Neuronal stem cell (in vitro differentiated cells): ENCODE data around the gene WDR62.

ENCODE experiments used
- DNase-seq: peaks from one replicate; pipeline ENCODE4 v3.0.0-alpha.2; 2013; ENCODE audit warnings: low spot score
- H2AFZ ChIP-seq: one replicate; pipeline ENCODE4 v1.6.1; 2013; ENCODE audit warnings: mild to moderate bottlenecking, low read length, inconsistent platforms
- H2AK5ac ChIP-seq: 2 replicates; pipeline ENCODE4 v1.6.1; 2013; ENCODE audit warnings: low read depth, mild to moderate bottlenecking, inconsistent platforms, low read length, moderate library complexity, mixed read lengths
- H2BK120ac ChIP-seq: 2 replicates; pipeline ENCODE4 v1.6.1; 2013; ENCODE audit warnings: low read depth, mild to moderate bottlenecking, inconsistent platforms, low read length, moderate library complexity, mixed read lengths
- H2BK12ac ChIP-seq: one replicate; pipeline ENCODE4 v1.6.1; 2013; ENCODE audit warnings: low read length, inconsistent platforms
- H2BK15ac ChIP-seq: 2 replicates; pipeline ENCODE4 v1.6.1; 2013; ENCODE audit warnings: mild to moderate bottlenecking, low read length, inconsistent platforms, mixed read lengths
- H2BK5ac ChIP-seq: one replicate; pipeline ENCODE4 v1.6.1; 2013; ENCODE audit warnings: inconsistent platforms, mild to moderate bottlenecking, low read length, moderate library complexity
- H3K14ac ChIP-seq: one replicate; pipeline ENCODE4 v1.6.1; 2013; ENCODE audit warnings: low read length, inconsistent platforms
- H3K18ac ChIP-seq: 2 replicates; pipeline ENCODE4 v1.6.1; 2013; ENCODE audit warnings: low read length, inconsistent platforms
- H3K23ac ChIP-seq: 2 replicates; pipeline ENCODE4 v1.6.1; 2013; ENCODE audit warnings: low read depth, mild to moderate bottlenecking, mixed read lengths, low read length, inconsistent platforms; ENCODE audit not compliant: poor library complexity
- H3K27ac ChIP-seq: replicated peaks from 3 replicates; pipeline ENCODE4 v1.5.1; 2013; ENCODE audit warnings: low read length, inconsistent platforms
- H3K27me3 ChIP-seq, 3 experiments: 2 replicates each; pipeline ENCODE4 v1.6.1; 2013; ENCODE audit warnings: low read length in 3 of 3, mild to moderate bottlenecking in 2 of 3, inconsistent platforms in 1 of 3, low read depth in 1 of 3, mixed read lengths in 1 of 3, moderate library complexity in 1 of 3; ENCODE audit not compliant: control insufficient read depth in 3 of 3, insufficient read depth in 3 of 3
- H3K36me3 ChIP-seq, 2 donors: replicated peaks in 1 of 2; 2 replicates each; pipeline ENCODE4 v1.6.1; 2013; ENCODE audit warnings: low read length in 2 of 2; ENCODE audit not compliant: control insufficient read depth in 2 of 2, insufficient read depth in 2 of 2
- H3K4ac ChIP-seq: 2 replicates; pipeline ENCODE4 v1.6.1; 2013; ENCODE audit warnings: inconsistent platforms, mild to moderate bottlenecking, low read length, moderate library complexity
- H3K4me1 ChIP-seq, 2 donors: 1 replicate in 1 of 2; 2 replicates in 1 of 2; pipeline ENCODE4 v1.6.1; 2013; ENCODE audit warnings: low read length in 2 of 2, low read depth in 1 of 2; ENCODE audit not compliant: control insufficient read depth in 2 of 2, insufficient read depth in 1 of 2
- H3K4me2 ChIP-seq: one replicate; pipeline ENCODE4 v1.6.1; 2013; ENCODE audit warnings: mild to moderate bottlenecking, low read length, inconsistent platforms; ENCODE audit not compliant: insufficient read depth, poor library complexity, severe bottlenecking
- H3K4me3 ChIP-seq, 2 donors: 2 replicates each; pipeline ENCODE4 v1.5.1; 2013; ENCODE audit warnings: low read length in 2 of 2, mild to moderate bottlenecking in 2 of 2, inconsistent platforms in 1 of 2, moderate library complexity in 1 of 2
- H3K79me1 ChIP-seq: one replicate; pipeline ENCODE4 v1.6.1; 2013; ENCODE audit warnings: low read depth, mild to moderate bottlenecking, inconsistent platforms, low read length, moderate library complexity
- H3K9ac ChIP-seq: one replicate; pipeline ENCODE4 v1.6.1; 2013; ENCODE audit warnings: mild to moderate bottlenecking, low read depth, low read length, inconsistent platforms; ENCODE audit not compliant: poor library complexity
- H3K9me3 ChIP-seq, 2 donors: replicated peaks in 1 of 2; 2 replicates each; pipeline versions ENCODE3 to v1.6.1; 2013; ENCODE audit warnings: low read length in 2 of 2, mild to moderate bottlenecking in 2 of 2, inconsistent platforms in 1 of 2, low read depth in 1 of 2, mixed read lengths in 1 of 2, moderate library complexity in 1 of 2; ENCODE audit not compliant: control insufficient read depth in 2 of 2, insufficient read depth in 1 of 2
- H4K8ac ChIP-seq: one replicate; pipeline ENCODE4 v1.6.1; 2013; ENCODE audit warnings: low read depth, mild to moderate bottlenecking, inconsistent platforms, low read length, moderate library complexity
- H4K91ac ChIP-seq: one replicate; pipeline ENCODE4 v1.6.1; 2013; ENCODE audit warnings: low read length, low read depth, mild to moderate bottlenecking, inconsistent platforms; ENCODE audit not compliant: poor library complexity
- WGBS, 2 donors: extraction: QIAGEN DNeasy Blood & Tissue Kit; methylation state at CpG; one replicate each; pipeline ENCODE4 v1.1.7; 2013; ENCODE audit warnings: missing lambda C conversion rate in 2 of 2, mixed read lengths in 1 of 2; ENCODE audit not compliant: insufficient read length in 2 of 2, insufficient replicate concordance in 1 of 2; ENCODE audit errors: extremely low coverage in 2 of 2; 5-methylcytosine and 5-hydroxymethylcytosine counted together

WDR62 gene

GRCh38 chr19:36114721-36115452 is 60.2 kb downstream of the WDR62 start, which contains the start of gene POLR2I:
TSS of gene POLR2I (minus strand) at chr19:36114875. CDS start at chr19:36114856, 19 bp downstream.
- Histone ChIP-seq H3K9me3 (peaks cover 0 to 2% of the 10 kb centered on the region in 2 donors), H3K9ac (peak within 1 kb of the TSS; percentile 96), H2BK12ac (no peak within 1 kb of the TSS), H2AFZ (peak within 1 kb of the TSS; percentile 91), H4K8ac (peak within 1 kb of the TSS; percentile 74), H2BK5ac (peak within 1 kb of the TSS; percentile 84), H3K36me3 (peaks cover 24 to 65% of the 10 kb centered on the region in 2 donors), H2AK5ac (peak within 1 kb of the TSS; percentile 85), H3K23ac (peak within 1 kb of the TSS; percentile 98), H3K18ac (peak within 1 kb of the TSS; percentile 97), H3K4me1 (peaks cover 8 to 26% of the 10 kb centered on the region in 2 donors), H3K79me1 (peaks cover 27% of the 10 kb centered on the region), H3K27me3 (peaks cover 0 to 1% (median 0%) of the 10 kb centered on the region in 3 experiments), H2BK120ac (peak within 1 kb of the TSS; percentile 8), H4K91ac (peak within 1 kb of the TSS; percentile 97), H3K27ac (peak within 1 kb of the TSS; percentile 97), H3K4me2 (peak within 1 kb of the TSS; percentile 92), H2BK15ac (peak within 1 kb of the TSS; percentile 96), H3K4ac (no peak within 1 kb of the TSS), H3K14ac (peak within 1 kb of the TSS; percentile 100), H3K4me3 (peak within 1 kb of the TSS; percentile 71 to 93)
- DNase-seq, result peak; percentile 100
- no CpG with 5 or more reads among the region's 60 CpGs for WGBS, 2 donors

GRCh38 chr19:36115453-36116343 is 61.0 kb downstream of the WDR62 start, which contains the start of gene TBCB:
TSS of gene TBCB (plus strand) at chr19:36115468. CDS start at chr19:36115561, 93 bp downstream.
- DNase-seq, result no peak
- Histone ChIP-seq H3K9me3 (peaks cover 0 to 2% of the 10 kb centered on the region in 2 donors), H3K18ac (peak within 1 kb of the TSS; percentile 97), H2AK5ac (peak within 1 kb of the TSS; percentile 85), H3K79me1 (peaks cover 27% of the 10 kb centered on the region), H4K8ac (no peak within 1 kb of the TSS), H3K4me2 (peak within 1 kb of the TSS; percentile 92), H3K27me3 (peaks cover 0 to under 1% (median 0%) of the 10 kb centered on the region in 3 experiments), H3K27ac (peak within 1 kb of the TSS; percentile 97), H3K4ac (no peak within 1 kb of the TSS), H3K4me3 (peak within 1 kb of the TSS; percentile 71 to 93), H2BK5ac (peak within 1 kb of the TSS; percentile 84), H3K9ac (peak within 1 kb of the TSS; percentile 96), H4K91ac (peak within 1 kb of the TSS; percentile 97), H3K36me3 (peaks cover 24 to 70% of the 10 kb centered on the region in 2 donors), H3K23ac (peak within 1 kb of the TSS; percentile 98), H3K4me1 (peaks cover 8 to 28% of the 10 kb centered on the region in 2 donors), H2BK15ac (peak within 1 kb of the TSS; percentile 96), H3K14ac (peak within 1 kb of the TSS; percentile 100), H2AFZ (peak within 1 kb of the TSS; percentile 91), H2BK120ac (peak within 1 kb of the TSS; percentile 8), H2BK12ac (no peak within 1 kb of the TSS)
- WGBS, 2 donors, result no CpG with 5 or more reads among the region's 59 CpGs

GRCh38 chr19:36116344-36116637 is 61.6 kb downstream of the WDR62 start:
- Histone ChIP-seq H2BK120ac (no peak overlapping the region), H4K8ac (no peak overlapping the region), H2AK5ac (no peak overlapping the region), H3K27ac (no peak overlapping the region), H2AFZ (no peak overlapping the region), H3K23ac (no peak overlapping the region), H2BK15ac (no peak overlapping the region), H3K4ac (no peak overlapping the region), H2BK5ac (no peak overlapping the region), H3K4me2 (peak overlapping the region; percentile 85), H3K14ac (no peak overlapping the region), H3K9ac (no peak overlapping the region), H3K36me3 (peaks cover 24 to 69% of the 10 kb centered on the region in 2 donors), H3K4me1 (peaks cover 8 to 23% of the 10 kb centered on the region in 2 donors), H3K27me3 (no peaks in the 10 kb centered on the region), H3K4me3 (peak overlapping the region; percentile 71 to 90), H2BK12ac (no peak overlapping the region), H3K79me1 (peaks cover 31% of the 10 kb centered on the region), H3K9me3 (peaks cover 0 to 2% of the 10 kb centered on the region in 2 donors), H3K18ac (no peak overlapping the region), H4K91ac (no peak overlapping the region)
- DNase-seq, result no peak
- no CpG with 5 or more reads among the region's 1 CpG for WGBS, 2 donors
